GOT3 (cell line): ENCODE data around the gene PATZ1.

Experiments used
- DNase-seq: peaks from one replicate; lab custom pipeline; 2025; ENCODE audit warnings: mixed read lengths; lab: John Stamatoyannopoulos, UW

PATZ1 gene

GRCh38 chr22:31313366-31314147, 32.6 kb downstream of the PATZ1 start:
- no peak for DNase-seq

GRCh38 chr22:31308181-31308580, 38.0 kb downstream of the PATZ1 start:
- no peak for DNase-seq

DNA sequence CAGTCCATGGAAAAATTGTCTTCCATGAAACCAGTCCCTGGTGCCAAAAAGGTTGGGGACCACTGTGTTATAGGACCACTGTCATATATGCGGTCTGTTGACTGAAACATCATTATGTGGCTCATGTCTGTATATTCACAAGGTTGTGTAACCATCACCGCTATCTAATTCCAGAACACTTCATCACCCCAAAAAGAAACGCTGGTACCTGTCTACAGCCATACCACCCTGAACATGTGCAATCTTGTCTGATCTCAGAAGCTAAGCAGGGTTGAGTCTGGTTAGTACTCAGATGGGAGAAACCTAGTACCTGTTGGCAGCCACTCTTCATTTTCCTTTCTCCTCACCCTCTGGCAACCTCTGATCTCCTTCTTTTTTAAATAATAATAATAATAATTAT, 41.0 kb downstream of the PATZ1 start:
- no peak for DNase-seq

- no peak for DNase-seq
These were observed 43.6 kb downstream of the PATZ1 start for GRCh38 chr22:31302537-31302936.

- DNase-seq = no peak
These were observed 44.1 kb downstream of the PATZ1 start for GRCh38 chr22:31302006-31302405.

DNA sequence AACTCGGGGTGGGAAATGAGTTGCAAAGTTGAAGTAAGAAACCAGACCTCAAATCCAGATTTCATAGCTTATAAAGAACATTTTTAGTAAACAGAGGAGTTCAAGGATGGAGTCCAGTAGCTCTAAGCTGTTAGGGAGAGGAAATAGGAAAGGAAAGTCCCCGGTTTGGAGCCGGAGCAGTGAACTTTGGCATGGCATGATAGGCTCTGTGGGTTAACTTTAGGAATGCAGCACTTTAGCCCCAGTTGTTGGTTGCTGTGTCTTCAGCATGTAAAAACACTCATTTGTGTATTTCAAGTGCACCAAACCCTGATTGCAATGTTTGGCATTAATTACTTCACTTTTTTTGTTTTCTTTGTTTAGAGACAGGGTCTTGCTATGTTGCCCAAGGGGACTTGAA, 45.2 kb downstream of the PATZ1 start:
- no peak for DNase-seq

GRCh38 chr22:31295831-31296657, 50.1 kb downstream of the PATZ1 start:
- no peak for DNase-seq

- no peak for DNase-seq
These were observed 50.8 kb downstream of the PATZ1 start for GRCh38 chr22:31295360-31295759.

DNA sequence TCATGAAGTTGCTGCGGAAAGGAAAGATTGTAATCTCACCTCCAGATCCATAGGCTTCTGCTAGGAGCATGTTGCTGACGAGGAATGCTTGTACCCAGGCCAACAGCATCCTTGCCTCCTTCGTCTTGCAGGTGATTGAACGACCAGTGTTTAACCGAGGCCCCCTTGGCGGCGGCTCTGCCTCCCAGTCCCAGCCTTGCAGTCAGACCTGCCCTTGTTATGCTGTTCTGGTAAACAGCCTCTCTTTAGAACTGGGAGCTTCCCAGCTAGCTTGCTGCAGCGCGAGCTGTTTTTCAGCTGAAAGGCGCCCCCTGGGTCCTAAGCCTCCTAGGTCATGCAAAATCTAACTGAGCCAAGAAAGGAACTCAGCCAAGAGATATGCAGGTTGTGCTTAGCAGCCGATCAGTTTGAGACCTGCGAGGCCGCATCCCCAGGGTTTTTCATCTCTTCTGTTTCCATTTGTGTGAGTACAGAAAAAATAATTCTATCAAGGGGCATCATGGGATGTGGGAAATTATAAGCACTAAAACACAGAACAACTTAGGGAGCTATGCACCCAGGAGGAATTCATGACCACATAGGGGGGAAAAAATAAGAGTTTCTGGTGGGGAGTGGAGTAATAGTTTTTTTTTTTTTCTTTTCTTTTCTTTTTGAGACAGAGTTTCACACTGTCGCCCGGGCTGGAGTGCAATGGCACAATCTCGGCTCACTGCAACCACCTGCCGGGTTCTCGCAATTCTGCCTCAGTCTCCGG, 53.7 kb downstream of the PATZ1 start, which contains the start of gene PIK3IP1:
Gene PIK3IP1, minus strand, starts transcription at position 253 of the 754 bp plus-strand sequence. Its CDS starts 144 bp downstream, at position 109.
- peak; percentile 47 for DNase-seq

- DNase-seq = no peak
These were observed 54.5 kb downstream of the PATZ1 start for GRCh38 chr22:31291481-31292235.

GRCh38 chr22:31290494-31291471, 55.4 kb downstream of the PATZ1 start:
- DNase-seq = peak; percentile 64

DNA sequence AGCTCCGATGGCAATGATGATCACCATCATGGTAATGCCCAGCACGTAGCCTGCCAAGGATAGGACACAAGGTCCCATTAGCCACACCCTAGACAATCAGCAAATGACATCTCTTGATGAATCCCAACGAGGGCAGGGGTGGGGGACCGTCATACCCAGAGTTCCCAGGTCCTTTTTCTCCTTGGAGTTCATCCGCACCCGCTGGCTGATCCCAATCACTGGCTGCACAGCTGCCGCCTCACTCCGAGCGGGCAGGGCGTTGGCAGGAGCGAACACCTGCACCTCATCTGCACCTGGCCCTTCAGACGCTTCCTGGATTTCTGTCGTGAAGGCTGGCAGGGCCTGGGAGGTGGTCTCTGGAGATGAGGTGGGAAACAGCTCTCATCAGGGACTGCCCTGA, 56.8 kb downstream of the PATZ1 start:
- no peak for DNase-seq

GRCh38 chr22:31288496-31289240, 57.5 kb downstream of the PATZ1 start:
- DNase-seq = no peak

DNA sequence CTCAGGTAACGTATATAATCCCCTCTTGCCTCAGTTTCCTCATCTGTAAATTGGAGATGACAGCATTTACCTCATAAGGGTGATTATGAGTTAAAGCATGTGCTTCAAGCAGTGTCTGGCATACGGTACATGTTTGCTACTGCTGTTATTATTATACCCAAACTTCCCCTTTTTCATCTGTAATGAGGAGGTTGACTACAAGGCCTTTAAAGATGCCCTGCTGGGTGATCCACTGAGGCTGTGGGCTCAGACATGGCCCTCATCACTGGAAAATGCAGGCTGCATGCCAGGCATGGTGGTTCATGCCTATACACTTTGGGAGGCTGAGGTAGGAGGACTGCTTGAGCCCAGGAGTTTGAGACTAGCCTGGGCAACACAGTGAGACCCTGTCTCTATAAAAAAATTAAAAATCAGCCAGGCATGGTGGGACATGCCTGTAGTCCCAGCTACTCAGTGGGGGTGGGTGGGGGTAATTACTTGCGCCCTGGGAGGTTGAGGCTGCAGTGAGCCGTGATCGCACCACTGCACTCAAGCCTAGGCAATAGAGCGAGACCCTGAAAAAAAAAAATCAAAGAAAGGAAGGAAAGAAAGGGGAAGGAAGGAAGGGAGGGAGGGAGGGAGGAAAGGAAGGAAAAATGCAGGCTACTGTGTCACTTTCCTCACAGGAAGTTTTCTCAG, 58.2 kb downstream of the PATZ1 start:
- DNase-seq = no peak

DNA sequence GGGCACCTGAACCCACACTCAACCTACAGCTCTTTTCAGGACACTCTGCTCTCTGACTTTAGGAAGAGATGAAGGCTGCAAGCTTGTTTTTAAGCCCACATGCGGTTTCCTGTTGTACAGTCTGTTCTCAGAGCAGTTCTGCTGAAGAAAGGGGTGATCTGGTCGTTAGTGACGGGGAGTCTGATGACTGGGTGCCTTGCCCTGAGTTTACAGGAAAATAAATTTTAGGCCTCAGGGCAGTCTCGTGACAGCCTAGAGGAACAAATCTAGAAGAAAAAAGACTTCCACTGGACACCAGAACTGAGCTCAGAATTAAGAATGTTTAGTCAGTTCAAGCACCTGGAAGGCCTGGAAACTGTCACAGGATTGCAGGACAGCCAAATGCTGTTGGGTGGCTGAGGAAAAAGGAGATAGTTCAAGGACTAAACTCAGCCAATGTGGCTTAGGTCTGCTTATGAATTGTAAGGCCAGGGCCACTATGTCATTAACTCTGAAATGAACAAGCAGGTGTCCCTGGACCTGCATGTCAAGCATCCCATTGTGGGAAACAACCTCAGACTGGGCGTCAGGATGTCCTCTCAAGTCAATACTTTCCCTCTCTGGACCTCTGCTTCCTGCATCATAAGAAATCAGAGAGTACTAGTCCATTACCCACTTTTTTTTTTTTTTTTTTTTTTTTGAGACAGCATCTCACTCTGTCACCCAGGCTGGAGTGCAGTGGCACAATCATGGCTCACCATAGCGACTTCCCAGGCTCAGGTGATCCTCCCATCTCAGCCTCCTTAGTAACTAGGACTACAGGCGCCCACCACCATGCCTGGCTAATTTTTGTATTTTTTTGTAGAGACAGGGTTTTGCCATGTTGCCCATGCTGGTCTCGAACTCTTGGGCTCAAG, 59.5 kb downstream of the PATZ1 start:
- DNase-seq = no peak

DNA sequence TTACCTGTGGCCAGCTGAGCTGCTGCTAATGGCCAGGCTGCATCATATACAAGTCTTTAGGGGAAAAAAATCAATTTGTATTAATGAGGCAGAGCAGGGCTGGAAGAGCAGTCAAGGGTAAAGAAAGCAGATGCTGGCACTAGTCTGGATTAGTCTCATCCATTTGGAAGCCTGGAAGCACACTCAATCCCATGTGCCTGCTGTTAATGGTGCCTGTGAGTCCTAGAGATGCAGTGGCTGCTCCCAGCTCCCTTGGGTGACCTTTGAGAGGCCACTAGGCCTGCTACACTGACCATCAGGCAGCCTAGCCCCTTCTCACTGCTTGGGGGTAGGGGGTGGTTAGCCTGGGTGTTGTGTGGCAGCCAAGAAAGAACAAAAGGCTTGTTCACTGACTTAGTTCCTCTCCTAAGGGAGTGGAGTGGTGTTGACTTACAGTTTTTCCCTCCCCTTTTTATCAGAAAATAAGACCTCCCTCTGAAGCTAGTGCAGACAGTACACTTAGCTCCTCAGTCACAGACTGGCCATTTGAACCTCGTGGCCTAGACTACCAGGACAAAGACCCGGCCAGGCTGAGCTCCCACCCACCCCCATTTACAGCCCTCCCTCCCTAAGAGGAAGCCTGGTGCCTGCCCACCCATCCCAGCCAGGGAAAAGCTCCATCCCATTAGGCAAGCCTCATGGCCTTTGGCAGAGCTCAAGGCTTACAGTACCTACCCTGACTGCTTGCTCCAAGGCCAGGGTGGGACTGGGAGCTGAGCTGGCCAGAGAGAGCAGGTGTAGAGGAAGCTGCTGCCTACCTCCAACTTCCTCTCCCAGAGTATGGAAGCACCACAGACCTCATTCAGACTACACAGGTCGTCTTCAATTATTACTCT, 61.6 kb downstream of the PATZ1 start:
- DNase-seq = no peak
